Large intestine (tissue), 3 donors: ENCODE results near the gene CFAP221. TPM values are rescaled to one million over a fixed set of nuclear protein-coding genes. Genes with fewer than 3 reads are reported as not detected.

Source experiments
- DNase-seq, 2 donors: peaks; one replicate each; pipeline versions ENCODE4 v3.0.0 to v3.0.0-alpha.2; 2013
- H3K27ac ChIP-seq: one replicate; pipeline ENCODE4 v1.5.1; 2013; ENCODE audit warnings: low read length
- H3K27me3 ChIP-seq: 2 replicates; pipeline ENCODE4 v1.6.1; 2013; ENCODE audit warnings: low read length; ENCODE audit not compliant: control insufficient read depth, insufficient read depth
- H3K36me3 ChIP-seq: 2 replicates; pipeline ENCODE4 v1.6.1; 2013; ENCODE audit warnings: low read length; ENCODE audit not compliant: control insufficient read depth, insufficient read depth
- H3K4me1 ChIP-seq: one replicate; pipeline ENCODE4 v1.6.1; 2013; ENCODE audit warnings: low read length; ENCODE audit not compliant: control insufficient read depth, insufficient read depth
- H3K4me3 ChIP-seq: one replicate; pipeline ENCODE4 v1.5.1; 2013; ENCODE audit warnings: low read length
- H3K9me3 ChIP-seq: one replicate; pipeline ENCODE4 v1.6.1; 2013; ENCODE audit warnings: mild to moderate bottlenecking, low read depth, low read length, moderate library complexity; ENCODE audit not compliant: control insufficient read depth
- WGBS: methylation state at CpG from one replicate; pipeline ENCODE4 v1.1.5; 2013; ENCODE audit warnings: low lambda C conversion rate; ENCODE audit not compliant: insufficient coverage; 5-methylcytosine and 5-hydroxymethylcytosine counted together
- polyA plus RNA-seq: library from polyadenylated mRNA; unstranded; fragments of 120-200 nt; gene quantifications from one replicate; pipeline ENCODE4 v1.2.1, GENCODE V29; 2013

The CFAP221 gene
- polyA plus RNA-seq, 1 donor = 28.5 TPM

DNA sequence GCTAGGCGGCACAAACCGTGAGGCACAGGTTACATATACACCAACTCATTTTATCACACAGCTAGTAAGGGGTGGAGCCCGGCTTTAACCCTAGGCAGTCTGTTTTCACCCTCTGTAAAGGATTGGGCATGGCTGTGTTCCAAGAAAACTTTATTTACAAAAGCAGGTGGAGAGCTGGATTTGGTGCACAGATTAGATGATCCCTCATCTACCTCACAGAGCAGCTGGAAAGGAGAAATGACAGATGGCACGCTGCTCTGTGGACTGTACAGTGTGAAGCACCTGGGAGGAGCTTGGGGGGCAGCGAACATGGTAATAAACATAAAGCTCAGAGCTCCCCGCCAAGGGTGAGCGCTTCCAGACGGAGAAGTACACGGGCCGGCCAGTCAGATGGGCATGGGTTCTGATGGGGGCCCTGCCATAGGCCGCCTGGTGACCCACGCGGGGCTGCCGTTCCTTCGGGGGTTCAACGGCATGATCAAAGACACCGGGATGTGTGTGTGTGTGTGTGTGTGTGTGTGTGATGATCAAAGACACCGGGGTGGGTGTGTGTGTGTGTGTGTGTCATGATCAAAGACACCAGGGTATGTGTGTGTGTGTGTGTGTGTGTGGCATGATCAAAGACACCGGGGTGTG lies 133.9 kb downstream of the CFAP221 start:
- Histone ChIP-seq H3K27me3 (no peaks in the 10 kb centered on the region), H3K27ac (no peak overlapping the region), H3K4me1 (peaks cover 3% of the 10 kb centered on the region), H3K9me3 (no peaks in the 10 kb centered on the region), H3K36me3 (peaks cover 22% of the 10 kb centered on the region), H3K4me3 (no peak overlapping the region)
- 20% methylated on average over 1 of the region's 19 CpGs for WGBS
- DNase-seq = peak; percentile 43 to 77

DNA sequence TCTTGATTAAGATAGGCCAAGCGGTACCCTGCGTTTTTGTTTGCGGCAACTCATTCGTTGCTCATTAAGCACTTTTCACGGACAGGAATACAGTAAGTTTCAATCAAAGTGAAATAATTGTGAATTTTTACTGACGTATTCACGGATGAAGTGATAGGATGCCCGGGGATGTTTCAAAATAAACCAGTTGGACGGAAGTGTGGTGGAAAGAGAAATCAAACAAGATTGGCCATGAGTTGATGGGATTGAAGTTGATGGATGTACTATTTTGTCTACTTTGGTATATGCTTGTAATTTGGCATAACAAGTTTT lies 135.2 kb downstream of the CFAP221 start:
- WGBS = 3% methylated on average over 4 of the region's 9 CpGs
- H3K4me1 ChIP-seq = peaks cover 3% of the 10 kb centered on the region
- peak overlapping the region; percentile 86 for H3K4me3 ChIP-seq
- H3K27me3 ChIP-seq = no peaks in the 10 kb centered on the region
- peak overlapping the region; percentile 58 for H3K27ac ChIP-seq
- no peaks in the 10 kb centered on the region for H3K9me3 ChIP-seq
- no peak for DNase-seq
- H3K36me3 ChIP-seq = peaks cover 26% of the 10 kb centered on the region

DNA sequence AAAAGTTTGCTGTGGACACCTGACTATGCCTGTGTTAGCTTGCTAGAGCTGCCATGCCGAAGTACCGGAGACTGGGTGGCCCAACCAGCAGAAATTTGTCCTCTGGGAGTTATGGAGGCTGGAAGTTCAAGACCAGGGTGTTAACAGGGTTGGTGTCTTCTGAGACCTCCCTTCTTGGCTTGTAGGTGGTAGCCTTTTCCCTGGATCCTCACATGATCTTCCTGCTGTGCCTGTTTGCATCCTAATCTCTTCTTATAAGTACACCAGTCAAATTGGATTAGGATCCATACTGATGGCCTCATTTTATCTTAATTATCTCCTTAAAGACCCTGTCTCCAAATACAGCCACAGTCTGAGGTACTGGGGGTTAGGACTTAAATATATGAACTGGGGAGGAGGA lies 135.6 kb downstream of the CFAP221 start:
- peaks cover 3% of the 10 kb centered on the region for H3K4me1 ChIP-seq
- peak overlapping the region; percentile 86 for H3K4me3 ChIP-seq
- peaks cover 26% of the 10 kb centered on the region for H3K36me3 ChIP-seq
- peak overlapping the region; percentile 58 for H3K27ac ChIP-seq
- no CpG with 5 or more reads among the region's 2 CpGs for WGBS
- no peak for DNase-seq
- no peaks in the 10 kb centered on the region for H3K27me3 ChIP-seq
- no peaks in the 10 kb centered on the region for H3K9me3 ChIP-seq

DNA sequence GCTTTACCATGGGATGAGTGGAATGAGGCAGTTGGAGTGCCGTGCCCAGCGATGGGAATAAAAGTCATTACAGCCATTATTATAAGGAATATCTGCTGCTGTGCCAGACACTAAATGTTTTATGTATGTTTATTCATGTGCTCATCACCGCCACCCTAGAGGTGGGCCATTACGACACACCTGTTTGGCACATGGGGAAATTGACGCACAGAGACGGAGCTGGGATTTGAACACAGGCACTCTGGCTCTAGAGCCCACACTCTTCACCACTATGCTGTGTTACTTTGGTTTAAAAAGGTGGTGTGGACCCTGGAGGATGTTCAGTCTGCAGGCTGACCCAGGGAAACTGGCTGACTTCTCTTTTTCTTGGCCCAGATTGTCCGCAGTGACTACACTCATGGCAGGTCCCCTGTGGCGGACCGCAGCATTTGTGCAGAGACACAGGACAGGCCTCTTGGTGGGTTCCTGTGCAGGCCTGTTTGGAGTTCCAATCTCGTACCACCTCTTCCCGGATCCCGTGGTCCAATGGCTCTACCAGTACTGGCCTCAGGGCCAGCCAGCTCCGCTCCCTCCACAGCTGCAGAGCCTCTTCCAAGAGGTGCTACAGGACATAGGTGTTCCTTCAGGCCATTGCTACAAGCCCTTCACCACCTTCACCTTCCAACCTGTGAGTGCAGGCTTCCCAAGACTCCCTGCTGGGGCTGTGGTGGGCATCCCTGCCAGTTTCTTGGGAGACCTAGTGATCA lies 136.4 kb downstream of the CFAP221 start:
- Histone ChIP-seq H3K9me3 (no peaks in the 10 kb centered on the region), H3K36me3 (peaks cover 26% of the 10 kb centered on the region), H3K27ac (no peak overlapping the region), H3K4me3 (no peak overlapping the region), H3K27me3 (no peaks in the 10 kb centered on the region), H3K4me1 (peaks cover 3% of the 10 kb centered on the region)
- no peak for DNase-seq
- WGBS = 100% methylated on average over 2 of the region's 13 CpGs

DNA sequence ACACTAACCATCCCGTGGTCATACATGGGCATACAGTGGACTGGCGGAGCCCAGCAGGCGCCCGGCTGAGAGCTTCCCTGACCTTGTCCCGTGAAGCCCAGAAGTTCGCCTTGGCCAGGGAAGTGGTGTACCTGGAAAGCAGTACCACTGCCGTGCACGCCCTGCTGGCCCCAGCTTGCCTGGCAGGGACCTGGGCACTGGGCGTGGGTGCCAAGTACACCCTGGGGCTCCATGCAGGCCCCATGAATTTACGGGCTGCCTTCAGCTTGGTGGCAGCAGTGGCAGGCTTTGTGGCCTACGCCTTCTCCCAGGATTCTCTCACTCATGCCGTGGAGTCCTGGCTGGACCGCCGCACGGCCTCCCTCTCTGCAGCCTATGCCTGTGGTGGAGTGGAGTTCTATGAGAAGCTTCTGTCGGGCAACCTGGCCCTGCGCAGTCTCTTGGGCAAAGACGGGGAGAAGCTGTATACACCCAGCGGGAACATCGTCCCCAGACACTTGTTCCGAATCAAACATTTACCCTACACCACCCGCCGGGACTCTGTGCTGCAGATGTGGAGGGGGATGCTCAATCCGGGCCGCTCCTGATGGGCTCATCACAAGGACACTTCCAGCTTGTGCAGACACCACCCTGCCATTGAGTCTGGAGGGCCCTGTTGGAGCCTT lies 137.1 kb downstream of the CFAP221 start:
- DNase-seq = no peak
- no peak overlapping the region for H3K27ac ChIP-seq
- H3K27me3 ChIP-seq = no peaks in the 10 kb centered on the region
- WGBS = no CpG with 5 or more reads among the region's 25 CpGs
- H3K4me1 ChIP-seq = peaks cover 3% of the 10 kb centered on the region
- H3K36me3 ChIP-seq = peaks cover 33% of the 10 kb centered on the region
- H3K9me3 ChIP-seq = no peaks in the 10 kb centered on the region
- no peak overlapping the region for H3K4me3 ChIP-seq

DNA sequence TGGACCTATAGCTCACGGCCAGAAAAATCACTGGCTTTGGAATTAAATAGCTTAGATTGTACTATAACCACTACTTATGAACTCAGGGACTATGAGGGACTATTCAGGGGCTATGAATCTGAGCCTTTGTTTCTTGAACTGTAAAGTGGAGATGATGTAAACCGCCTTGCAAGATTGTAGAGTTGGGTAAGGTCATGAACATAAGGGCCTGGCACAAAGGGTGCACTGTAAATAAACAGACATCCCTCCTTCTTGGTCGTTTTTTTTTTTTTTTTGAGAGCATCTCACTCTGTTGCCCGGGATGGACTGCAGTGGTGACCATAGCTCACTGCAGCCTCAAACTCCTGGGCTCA lies 137.6 kb downstream of the CFAP221 start:
- peaks cover 3% of the 10 kb centered on the region for H3K4me1 ChIP-seq

DNA sequence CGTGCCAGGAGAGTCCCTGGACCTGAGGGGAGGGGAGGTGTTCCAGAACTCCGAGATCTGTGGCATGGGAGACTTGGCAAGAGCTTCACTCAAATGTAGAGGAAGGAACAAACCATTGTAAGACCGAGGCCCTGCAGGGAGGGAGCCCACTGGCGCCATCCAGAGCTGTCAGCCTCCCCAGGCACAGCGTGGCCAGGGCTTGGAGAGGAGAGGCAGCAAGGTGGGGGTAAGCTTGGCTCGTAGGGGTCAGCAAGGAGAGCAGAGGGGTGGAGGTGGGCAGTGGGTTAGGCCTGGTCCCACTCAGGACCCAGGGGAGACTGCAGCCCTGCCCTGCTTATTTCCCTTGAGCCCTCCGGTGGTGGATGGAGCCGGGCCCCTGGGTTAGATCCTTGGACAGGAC lies 138.3 kb downstream of the CFAP221 start:
- Histone ChIP-seq H3K36me3 (peaks cover 44% of the 10 kb centered on the region), H3K4me3 (no peak overlapping the region), H3K27me3 (no peaks in the 10 kb centered on the region), H3K27ac (no peak overlapping the region), H3K4me1 (peaks cover 3% of the 10 kb centered on the region), H3K9me3 (no peaks in the 10 kb centered on the region)
- DNase-seq = no peak
- no CpG with 5 or more reads among the region's 8 CpGs for WGBS

More for the DNA sequence above, 137.6 kb downstream of the CFAP221 start:
- H3K36me3 ChIP-seq = peaks cover 37% of the 10 kb centered on the region
- no peak for DNase-seq
- H3K9me3 ChIP-seq = no peaks in the 10 kb centered on the region
- WGBS = no CpG with 5 or more reads among the region's 4 CpGs
- H3K27me3 ChIP-seq = no peaks in the 10 kb centered on the region
- H3K27ac ChIP-seq = no peak overlapping the region
- no peak overlapping the region for H3K4me3 ChIP-seq

DNA sequence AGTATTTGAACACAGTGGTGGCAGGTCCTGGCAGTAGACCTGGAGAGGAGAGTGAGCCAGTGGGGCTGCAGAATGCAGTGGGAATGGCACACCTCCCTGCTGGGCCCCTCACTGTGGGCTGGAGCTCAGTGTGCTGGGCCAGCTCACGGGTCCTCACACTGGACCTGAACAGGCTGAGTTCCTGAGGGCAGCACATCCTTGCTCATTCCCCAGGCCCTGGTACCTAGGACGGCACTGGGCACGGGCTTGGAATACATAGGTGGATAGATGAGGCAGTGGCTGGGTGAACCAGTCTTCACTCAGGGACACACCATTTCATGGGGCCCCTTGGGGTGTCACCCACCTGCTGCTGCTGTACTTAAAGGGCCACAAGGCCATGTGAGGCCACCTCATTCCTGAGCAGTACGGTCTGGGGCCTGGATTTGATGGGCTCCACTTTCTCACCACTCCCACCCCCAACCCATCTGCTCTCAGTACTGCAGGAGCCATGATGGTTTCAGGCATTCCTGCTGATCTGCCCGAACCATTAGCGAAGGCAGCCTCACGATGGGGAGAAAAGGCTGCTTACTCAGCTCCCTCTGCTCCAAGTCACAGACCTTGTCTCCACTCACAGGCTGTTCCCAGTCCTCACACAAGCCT lies 138.9 kb downstream of the CFAP221 start:
- peaks cover 3% of the 10 kb centered on the region for H3K4me1 ChIP-seq
- no peaks in the 10 kb centered on the region for H3K9me3 ChIP-seq

DNA sequence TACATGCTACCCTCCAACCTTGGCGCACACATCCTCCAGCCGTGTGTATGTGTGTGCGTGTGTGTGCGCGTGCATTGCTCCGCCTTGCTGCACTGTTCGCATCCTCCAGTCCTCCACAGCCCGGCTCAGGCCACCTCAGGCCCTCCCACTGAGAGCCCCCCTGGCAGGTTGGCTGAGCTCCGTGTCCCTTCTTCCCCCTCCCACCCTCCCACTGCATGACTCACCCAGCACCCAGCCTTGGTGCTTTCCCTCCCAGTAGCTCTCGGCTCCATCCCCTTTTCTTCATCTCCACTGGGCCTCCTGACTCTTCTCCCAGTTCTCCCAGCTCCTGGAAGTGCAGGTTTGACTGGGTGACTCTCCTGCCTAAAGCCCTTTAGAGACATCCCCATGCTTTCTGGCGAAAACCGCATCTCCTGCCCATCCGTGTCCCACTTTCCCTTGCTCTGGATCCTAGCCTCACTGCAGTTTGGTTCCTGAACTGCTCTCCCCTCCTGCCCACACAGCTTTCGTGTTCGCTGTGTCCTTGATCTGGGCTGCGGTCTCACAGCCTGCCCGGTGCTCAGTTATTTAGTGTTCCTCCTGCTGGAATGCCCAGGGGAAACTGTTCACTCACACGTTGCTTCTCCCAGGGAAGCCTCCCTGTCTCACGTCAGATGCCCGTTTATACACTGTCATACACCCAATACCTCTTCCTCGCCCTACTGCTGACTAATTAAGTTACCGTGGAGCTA lies 139.6 kb downstream of the CFAP221 start:
- H3K4me1 ChIP-seq = peaks cover 3% of the 10 kb centered on the region
- no peak for DNase-seq
- WGBS = no CpG with 5 or more reads among the region's 22 CpGs

More for the DNA sequence above, 138.9 kb downstream of the CFAP221 start:
- no peak for DNase-seq
- Histone ChIP-seq H3K4me3 (no peak overlapping the region), H3K36me3 (peaks cover 45% of the 10 kb centered on the region), H3K27me3 (no peaks in the 10 kb centered on the region), H3K27ac (no peak overlapping the region)
- no CpG with 5 or more reads among the region's 7 CpGs for WGBS

DNA sequence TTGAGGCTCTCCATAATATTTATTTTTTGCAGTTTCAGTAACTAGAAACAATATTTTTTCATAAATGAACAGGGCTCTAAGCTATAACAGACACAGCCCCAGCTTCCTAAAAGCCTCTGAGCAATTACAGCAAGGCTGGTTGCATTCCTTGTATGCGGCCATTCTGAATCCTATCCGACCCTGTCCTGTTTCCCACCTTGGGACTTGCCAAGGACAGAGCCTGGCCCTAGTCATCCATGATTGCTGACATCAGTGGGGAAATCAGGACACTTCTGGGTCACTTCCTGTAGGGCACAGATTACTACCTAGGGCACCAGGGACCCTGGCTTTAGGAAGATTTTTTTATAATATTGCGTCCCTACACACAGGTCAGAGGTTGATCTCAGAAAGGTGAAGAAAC lies 140.3 kb downstream of the CFAP221 start:
- WGBS = no CpG with 5 or more reads among the region's 3 CpGs

More for the DNA sequence above, 139.6 kb downstream of the CFAP221 start:
- H3K27me3 ChIP-seq = no peaks in the 10 kb centered on the region
- no peak overlapping the region for H3K27ac ChIP-seq
- peaks cover 52% of the 10 kb centered on the region for H3K36me3 ChIP-seq
- H3K4me3 ChIP-seq = no peak overlapping the region
- no peaks in the 10 kb centered on the region for H3K9me3 ChIP-seq

More for the DNA sequence above, 140.3 kb downstream of the CFAP221 start:
- Histone ChIP-seq H3K27me3 (no peaks in the 10 kb centered on the region), H3K27ac (no peak overlapping the region), H3K36me3 (peaks cover 57% of the 10 kb centered on the region), H3K4me1 (peaks cover 3% of the 10 kb centered on the region), H3K4me3 (no peak overlapping the region), H3K9me3 (no peaks in the 10 kb centered on the region)
- no peak for DNase-seq
